Epithelial cell of prostate (primary cell): ENCODE results near the gene NAT10.
"Not testable (repeated sequence)": the region's sequence is repeated elsewhere in the genome, so short reads cannot be mapped to it uniquely, and the experiment has no call there.

Source experiments
- DNase-seq: peaks from one replicate; pipeline ENCODE4 v3.0.0-alpha.2; 2011; ENCODE audit warnings: low read depth, low spot score
- H3K27ac ChIP-seq: fragments of 450-650 bp; 2 replicates; pipeline ENCODE4 v1.5.1; 2017; ENCODE audit warnings: mild to moderate bottlenecking

Gene NAT10

DNA sequence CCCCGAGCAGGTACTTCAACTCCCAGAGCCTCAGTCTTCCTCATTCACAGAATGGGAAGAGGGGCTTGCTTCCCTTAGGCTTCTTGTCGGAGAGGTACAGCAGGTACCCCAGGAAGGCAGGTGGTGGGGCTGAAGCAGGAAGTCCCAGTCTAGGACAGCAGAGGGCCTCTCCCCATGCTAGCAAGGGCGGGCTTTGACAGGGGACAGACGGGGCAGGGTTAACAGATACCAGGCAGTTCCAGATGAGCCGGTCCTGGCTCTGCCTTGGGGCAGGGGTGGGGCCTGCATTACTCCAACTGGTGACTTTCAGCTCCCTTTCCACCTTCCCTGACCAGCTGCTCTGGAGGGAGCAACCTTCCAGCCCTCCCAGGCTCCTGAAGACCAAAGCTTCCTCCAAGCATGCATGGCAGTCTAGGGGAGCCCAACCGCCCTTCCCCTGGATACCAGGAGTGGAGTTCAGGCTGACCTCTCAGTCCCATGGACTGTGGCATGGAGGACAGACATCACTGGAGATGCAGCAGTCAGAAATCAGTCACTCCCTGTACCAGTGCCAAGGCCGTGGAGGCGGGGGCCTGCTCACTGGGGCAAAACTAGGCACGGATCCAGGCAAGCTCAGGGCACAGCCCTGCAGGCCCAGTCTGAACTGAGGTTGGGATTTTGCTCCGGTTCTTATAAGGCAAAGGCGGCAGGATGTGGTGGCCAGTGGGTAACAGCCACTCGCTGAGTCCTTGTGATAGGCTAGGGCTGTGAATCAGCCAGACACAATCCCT is 60.5 kb downstream of the NAT10 start:
- peak overlapping the region; percentile 37 for H3K27ac ChIP-seq
- no peak for DNase-seq

DNA sequence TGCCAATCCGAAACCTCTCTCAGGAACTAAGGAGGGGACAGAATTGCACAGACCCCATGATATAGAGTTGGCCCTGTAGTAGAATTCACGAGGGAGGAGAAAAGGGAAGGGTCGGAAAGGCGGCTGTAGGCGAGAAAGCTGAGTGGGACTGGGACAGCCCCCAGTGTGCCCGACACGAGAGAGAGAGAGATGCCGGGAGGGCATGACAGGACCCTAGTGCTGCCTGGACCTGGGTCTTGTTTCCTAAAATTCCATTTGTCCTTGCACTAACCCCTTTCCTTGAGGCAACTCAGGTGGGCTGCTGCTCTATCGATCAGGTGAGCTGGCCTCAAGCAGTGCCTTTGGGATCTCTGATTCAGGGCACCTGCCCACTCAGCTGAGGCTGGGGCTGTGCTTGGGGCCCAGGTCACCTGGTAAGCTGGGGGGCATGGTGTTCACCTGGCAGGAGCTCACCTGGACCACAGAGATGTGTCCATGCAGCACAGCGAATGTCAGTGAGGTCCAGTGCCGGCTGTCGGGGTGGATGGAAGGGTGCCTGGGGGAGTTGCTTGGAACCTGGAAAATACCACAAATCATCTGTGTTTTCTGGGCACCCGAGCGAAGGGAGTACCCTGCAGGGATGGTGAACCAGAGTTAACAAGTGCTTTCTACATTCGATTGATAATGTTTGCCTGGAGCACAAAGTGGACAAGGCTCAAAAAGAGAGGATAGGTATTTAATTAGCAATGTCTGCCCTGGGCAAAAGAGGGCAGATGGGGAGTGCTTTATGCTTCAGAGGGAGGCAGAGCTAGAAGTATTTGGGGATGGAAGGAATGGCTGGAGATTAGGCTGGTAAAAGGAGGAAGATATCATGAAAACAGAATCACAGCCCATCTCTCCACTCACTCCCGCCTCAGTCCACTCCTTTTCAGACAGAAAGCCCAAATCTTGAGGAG is 61.6 kb downstream of the NAT10 start:
- H3K27ac ChIP-seq, result peak overlapping the region; percentile 37
- no peak for DNase-seq

DNA sequence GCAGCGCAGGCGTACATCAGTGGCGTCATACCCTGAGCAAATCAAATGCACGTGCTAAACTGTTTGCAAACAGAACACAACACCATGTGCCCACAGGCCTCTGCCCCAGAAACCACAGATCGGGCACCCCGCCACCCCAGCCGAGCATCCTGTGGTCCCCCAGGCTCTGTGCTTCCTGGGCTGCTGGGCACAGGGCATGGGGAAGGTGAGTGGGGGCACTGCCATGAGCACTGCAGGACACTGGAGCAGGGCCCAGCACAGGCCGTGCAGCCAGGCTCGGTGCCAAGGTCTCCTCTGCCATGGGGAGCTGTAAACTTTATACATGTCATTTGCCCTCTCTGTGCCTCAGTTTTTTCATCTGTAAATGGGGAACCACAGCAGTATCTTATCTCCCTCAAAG is 62.5 kb downstream of the NAT10 start:
- no peak for DNase-seq
- no peak overlapping the region for H3K27ac ChIP-seq

DNA sequence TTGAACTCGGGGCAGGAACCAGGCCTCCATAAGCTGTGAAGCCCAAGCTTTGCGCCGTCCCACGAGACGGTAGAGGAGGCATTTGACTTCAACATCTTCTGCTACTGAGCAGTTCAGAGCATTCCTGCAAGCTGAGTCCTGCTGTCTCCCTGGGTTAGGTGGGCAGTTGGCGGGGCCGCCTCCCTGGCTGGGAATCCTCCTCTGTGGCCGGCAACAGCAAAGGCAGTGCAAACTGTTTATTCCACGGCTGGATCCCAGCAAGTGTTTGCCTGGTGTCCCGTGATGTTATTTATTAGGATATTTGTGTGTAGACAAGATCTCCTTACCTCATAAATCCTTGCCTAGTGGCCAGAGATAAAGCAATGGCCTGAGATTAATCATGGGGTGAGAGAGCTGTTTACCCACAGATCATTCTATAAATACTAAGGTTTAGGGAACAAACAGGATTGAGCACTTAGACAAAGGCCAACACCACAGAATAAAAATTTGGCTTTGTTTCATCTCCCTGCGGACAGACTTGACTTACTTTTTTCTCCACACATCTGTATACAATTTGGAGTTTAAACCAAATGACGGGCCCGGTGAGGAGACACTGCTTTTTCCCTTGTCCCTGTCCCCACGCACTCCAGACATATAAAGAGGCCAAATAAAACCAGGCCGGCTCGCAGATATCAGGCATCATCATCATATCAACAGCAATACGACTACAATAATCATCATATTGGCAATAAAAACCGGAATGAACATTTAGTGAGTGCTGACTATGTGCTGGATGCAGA is 63.4 kb downstream of the NAT10 start:
- no peak overlapping the region for H3K27ac ChIP-seq
- no peak for DNase-seq

DNA sequence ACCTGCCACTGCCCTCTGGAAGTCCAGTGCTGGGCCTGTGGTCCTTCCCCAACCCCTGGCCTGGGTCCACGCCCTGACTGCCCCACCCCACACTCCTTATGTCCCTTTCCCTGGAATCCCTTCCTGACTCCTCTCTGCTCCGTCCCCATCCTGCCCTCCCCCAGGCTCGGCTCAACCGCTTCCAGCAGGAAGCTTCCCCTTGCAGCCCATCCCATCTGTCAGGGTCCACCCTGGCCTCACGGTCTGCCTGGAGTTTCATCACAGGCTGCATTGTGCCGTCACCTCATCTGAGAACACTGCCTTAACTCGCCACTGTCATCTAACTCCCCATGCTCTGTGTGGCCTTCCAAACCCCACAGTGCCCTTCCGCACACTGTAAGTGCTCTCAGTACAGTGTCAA is 64.3 kb downstream of the NAT10 start:
- no peak for DNase-seq
- no peak overlapping the region for H3K27ac ChIP-seq

DNA sequence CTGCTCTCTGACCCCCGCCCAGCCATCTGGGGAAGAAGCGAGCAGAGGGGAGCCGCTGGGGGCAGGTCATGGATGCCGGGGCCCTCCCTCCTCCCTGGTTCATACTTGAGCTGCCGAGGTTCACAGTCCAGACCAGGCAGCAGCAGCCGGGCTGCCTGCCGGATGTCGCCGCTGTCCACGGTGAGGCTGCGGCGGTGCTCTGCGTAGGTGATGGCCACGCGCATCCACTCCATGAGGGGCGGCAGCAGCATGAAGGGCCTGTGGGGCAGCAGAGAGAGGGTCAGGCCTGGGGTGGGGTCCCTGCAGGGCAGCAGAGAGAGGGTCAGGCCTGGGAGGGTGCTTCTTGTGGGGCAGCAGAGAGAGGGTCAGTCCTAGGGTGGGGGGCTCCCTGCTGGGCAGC is 67.6 kb downstream of the NAT10 start:
- DNase-seq, result no peak

DNA sequence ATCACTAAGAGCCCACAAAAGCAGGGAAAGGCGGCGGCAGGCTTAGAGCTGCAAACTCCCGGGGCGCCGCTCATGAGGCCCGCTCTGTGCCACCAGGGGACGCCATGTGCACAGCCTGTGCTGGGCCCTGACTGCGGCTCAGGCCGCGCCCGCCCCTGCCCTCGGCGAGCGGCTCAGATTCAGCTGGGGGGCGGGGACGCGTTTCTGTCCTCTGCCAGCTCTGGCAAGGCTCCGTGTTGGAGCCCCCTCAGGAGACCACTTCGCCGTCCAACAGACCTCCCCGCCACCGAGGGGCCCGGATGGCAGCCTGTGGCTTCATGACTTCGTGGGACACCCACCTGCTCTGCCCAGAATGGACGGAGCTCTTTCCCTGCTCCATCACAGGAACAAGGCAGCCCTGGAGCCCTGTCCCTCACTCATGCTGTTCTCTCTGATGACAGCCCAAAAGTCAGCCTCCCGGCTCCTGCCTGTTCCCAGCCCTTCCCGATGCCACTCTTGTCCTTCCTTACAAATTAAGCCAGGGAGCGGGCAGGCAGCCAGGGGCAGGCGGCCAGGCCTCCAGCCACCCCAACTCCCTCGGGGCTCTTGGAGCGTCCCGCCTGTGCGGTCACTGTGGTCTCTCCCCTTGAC is 69.1 kb downstream of the NAT10 start:
- no peak for DNase-seq
- H3K27ac ChIP-seq, result no peak overlapping the region

More for the DNA sequence above, 67.6 kb downstream of the NAT10 start:
- H3K27ac ChIP-seq, result no peak overlapping the region

DNA sequence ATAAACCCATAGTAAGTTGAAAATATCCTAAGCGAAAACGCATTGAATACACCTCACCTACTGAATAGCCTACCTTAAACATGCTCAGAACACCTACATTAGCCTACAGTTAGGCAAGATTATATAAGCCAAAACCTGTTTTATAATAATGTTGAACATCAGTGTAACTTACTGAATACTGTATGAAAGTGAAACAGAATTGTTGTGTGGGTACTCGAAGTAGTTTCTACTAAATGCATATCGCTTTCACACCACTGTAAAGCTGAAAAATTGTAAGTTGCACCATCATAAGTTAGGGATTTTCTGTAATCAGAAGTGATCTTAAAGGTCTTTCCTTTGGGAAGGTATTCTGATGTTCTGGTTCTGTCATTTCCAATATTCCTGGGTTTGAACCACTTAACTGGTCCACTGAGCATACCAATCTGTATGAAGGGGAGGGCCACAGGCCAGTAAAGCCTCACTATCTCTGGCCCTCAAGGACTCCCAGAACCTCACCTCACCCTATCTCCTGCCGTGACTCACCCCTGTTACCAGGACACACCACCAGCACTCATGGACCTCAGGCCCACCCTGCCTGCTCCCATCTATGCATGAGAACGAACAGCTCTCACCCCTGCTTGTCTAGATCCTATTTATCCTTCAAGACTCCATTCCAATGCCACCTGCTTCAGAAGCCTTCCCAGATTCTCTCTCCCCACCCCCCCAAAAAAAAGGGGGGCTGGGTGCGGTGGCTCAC is 70.0 kb downstream of the NAT10 start:
- no peak for DNase-seq
- H3K27ac ChIP-seq, result peak overlapping the region; percentile 3

DNA sequence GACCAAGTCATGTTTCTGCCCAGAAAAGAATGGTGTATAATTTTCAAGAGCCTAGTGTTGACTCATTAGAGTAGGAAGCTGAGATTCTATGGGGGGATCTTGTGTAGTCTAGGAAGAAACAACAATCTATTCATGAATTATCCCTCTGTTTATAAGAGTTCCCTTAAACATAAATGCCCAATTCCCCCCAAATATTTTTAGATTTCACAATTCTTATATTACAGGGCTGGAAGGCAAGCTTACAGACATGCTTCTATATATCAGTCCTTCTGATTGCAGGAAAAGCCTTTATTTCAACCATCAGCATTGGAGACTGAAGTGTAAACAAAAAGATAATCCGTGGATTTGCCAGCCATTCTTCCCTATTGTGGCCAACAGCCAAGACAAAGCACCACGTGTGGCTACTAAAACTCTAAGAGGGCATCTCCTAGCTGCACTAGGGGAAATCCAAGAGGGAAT is 71.4 kb downstream of the NAT10 start:
- DNase-seq, result no peak
- peak overlapping the region; percentile 3 for H3K27ac ChIP-seq

DNA sequence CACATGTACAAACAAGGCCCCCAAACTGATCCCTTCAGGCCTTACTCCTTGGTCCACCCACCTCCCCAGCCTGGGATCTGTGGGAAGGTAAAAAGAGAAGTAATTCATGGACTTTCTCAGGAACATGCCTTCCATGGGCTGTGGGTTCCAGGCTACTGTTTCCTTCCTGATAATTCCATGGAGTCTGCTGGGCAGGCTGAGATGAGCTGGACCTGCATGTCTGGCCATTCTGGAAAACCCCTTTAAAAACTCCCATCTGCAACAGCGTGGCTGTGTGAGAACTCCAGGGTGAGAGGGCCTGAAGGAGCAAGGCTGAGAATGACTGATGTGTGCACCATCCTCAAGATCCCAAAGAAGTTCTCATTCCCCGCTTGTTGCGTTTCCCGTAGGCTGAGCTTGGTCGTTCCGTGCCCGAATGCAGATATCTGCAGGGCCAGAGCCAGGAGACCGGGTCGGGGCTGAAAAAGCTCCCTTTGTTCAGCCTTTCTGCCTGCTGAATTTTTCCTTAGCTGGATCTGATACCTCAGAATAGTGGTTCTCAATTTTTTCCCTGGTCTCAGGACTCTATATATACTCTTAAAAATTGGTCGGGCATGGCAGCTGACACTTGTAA is 72.9 kb downstream of the NAT10 start:
- no peak overlapping the region for H3K27ac ChIP-seq
- DNase-seq, result no peak

DNA sequence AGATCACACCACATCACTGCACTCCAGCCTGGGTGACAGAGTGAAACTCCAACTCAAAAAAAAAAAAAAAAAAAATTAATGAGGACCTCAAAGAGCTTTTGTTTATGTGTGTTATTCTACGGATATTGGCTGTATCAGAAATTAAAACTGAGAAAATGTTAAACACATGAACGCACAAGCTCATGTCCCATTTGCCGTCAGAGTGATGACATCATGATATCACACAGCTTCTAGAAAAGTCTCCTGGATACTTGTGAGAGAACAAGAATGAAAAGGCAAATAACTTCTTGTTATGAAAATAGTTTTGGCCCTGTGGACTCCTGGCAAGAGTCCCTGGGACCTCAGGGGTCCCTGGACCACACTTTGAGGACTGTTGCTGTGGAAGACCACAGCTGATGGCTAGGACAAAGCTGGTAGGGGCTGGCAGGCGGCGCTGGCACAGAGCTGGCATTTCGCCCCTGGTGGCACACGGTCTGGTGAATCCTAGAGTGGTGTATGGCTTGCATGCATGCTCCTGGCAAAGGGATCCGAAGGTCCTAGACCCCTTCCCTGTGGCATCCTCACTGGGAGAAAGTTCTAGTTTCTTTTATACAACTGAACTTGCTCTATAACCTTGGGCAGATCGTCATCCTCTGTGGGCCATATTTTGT is 73.7 kb downstream of the NAT10 start:
- H3K27ac ChIP-seq, result no peak overlapping the region

DNA sequence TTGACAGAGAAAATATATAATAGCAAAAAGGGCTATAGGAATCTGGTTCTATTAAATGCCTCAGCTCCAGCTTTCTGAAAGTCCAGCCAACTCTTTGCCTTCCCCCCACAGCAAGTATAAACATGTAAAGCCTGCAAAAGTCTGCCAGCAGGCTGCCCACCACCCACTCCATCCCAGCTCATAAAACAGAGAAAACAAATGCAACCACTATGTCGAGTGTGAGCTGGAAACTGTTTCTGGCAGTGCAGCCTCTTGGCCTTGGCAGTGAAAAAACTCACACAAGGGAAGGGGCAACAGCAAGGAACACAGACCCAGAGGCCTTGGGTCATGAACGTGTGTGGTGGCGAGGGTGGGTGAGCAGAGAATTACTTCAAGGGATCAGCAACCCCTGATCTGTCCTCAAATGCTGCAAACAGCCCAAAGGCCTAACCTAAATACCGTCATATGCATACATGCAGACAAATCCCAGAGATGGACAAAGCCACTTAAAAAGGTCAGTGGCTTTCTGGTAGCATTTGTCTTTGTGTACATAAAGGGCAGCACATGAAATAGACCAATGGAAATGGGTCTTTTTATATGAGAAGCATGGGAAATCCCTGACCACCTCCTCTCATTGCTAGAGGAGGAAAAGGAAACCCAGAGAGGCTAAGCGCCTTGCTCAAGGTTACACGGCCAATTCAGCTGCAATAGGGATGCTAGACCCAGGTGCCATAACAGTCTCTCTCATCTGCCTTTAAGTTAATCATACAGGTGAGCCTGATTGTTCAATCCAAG is 74.8 kb downstream of the NAT10 start:
- H3K27ac ChIP-seq, result no peak overlapping the region
- DNase-seq, result no peak

More for the DNA sequence above, 73.7 kb downstream of the NAT10 start:
- no peak for DNase-seq

DNA sequence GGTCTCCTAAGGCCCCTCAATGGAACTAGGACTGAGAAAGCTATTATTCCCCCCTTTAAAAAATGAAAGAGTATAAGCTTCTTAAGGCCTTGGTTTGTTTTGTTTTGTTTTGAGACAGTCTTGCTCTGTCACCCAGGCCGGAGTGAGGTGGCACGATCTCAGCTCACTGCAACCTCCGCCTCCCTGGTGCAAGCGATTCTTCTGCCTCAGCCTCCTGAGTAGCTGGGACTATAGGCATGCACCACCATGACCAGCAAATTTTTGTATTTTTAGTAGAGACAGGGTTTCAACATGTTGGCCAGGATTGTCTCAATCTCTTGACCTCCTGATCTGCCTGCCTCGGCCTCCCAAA is 75.4 kb downstream of the NAT10 start:
- DNase-seq, H3K27ac ChIP-seq: not testable (repeated sequence)

DNA sequence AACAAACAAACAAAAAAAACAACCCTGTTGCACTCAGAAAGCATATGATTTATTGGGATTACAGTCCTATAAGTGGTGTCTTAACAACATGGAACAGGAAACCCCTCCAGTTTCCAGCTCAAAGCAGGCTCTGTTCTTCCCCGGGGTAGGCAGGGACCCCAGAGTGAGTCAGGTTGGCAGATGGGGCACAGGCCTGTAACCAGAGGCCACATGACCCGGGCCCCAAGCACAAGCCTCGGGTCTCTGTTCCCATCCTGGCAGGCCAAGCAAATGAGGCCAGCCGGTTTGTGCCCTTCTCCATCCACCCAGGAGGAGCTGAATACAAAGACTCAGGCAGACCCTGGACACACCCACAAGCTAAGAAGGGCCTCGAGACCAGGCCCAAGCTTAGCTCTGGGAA is 75.8 kb downstream of the NAT10 start:
- no peak for DNase-seq
- no peak overlapping the region for H3K27ac ChIP-seq

DNA sequence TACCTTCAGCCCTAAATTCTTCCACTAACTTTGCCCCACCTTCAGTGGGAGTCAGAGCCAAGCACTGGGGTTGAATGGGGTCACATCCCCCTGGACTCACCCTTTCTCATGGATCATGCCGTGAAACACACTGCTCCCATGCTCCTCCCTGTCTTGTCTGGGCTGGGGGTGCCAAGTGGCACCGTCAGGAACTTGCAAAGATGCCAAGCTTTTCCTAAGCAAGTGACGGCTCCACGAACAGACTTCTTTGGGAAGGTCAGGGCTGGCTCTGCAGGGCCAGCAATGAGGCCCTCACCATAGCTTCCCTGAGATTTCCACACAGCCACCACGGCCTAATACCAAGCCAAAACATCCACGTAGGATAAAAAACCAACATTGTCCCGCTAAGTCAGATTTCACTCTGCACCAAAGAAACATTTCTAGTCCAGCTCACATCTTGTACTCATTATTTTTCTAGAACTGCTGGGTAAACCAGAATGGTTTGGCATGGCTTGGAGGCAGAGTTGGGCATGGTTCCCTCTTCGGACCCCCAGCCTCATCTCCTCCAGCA is 76.5 kb downstream of the NAT10 start:
- no peak for DNase-seq
- H3K27ac ChIP-seq, result no peak overlapping the region

DNA sequence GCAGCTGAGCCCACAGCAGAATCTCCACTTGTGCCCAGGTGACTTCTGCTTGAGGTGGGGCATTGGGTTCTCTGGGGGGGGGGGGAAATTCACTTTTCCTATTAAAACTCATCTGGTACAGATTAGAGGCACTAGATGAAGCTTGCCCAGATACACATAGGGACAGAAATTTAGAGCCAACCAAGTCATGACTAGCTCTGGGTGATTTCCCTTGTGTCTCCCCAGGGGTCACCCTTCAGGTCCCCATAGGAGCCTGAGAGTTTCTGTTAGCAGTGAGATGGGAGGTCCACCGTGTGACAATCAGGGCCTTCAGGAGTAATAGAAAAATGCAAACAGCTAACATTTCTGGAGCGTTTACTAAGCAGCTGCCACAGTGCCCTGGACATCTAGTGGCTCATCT is 77.0 kb downstream of the NAT10 start:
- H3K27ac ChIP-seq, result no peak overlapping the region

DNA sequence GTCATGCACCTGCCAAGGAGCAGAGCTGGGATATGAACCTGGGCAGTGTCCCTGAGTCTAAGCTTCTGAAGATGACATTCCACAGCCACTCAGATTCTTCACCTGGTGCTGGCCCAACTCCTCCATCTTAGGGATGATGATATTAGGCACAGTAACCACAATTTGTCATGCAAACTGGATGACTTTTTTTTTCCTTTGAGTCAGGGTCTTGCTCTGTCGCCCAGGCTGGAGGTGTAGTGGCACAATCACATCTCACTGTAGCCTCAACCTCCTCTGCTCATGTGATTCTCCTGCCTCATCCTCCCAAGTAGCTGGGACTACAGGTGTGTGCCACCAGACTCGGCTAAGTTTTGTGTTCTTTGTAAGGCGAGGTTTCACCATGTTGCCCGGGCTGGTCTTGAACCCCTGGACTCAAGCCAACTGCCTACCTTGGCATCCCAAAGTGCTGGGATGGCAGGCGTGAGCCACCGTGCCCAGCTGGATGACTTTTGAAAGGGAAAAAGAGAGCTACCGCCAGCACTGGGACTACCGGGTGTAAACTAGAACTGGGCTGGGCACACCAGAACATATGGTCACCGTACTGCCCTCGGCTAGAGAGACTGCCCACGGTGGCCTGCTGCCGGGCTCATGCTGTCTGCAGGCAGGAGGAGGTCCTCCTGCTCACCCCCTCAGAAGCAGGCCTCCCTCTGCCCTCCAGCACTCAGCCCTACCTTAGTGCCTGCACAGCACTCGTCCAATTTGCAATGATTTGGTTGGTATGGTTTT is 77.7 kb downstream of the NAT10 start:
- no peak for DNase-seq
- H3K27ac ChIP-seq, result no peak overlapping the region

More for the DNA sequence above, 77.0 kb downstream of the NAT10 start:
- no peak for DNase-seq
